ENCODE measurements around the gene DERL2.

The DERL2 gene

GRCh38 chr17:5513628-5514027 lies 27.6 kb upstream of the DERL2 start:
- TF ChIP-seq, protein P1, sequence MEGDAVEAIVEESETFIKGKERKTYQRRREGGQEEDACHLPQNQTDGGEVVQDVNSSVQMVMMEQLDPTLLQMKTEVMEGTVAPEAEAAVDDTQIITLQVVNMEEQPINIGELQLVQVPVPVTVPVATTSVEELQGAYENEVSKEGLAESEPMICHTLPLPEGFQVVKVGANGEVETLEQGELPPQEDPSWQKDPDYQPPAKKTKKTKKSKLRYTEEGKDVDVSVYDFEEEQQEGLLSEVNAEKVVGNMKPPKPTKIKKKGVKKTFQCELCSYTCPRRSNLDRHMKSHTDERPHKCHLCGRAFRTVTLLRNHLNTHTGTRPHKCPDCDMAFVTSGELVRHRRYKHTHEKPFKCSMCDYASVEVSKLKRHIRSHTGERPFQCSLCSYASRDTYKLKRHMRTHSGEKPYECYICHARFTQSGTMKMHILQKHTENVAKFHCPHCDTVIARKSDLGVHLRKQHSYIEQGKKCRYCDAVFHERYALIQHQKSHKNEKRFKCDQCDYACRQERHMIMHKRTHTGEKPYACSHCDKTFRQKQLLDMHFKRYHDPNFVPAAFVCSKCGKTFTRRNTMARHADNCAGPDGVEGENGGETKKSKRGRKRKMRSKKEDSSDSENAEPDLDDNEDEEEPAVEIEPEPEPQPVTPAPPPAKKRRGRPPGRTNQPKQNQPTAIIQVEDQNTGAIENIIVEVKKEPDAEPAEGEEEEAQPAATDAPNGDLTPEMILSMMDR (conservative IDR thresholded peaks at IDR 0.05; ENCODE audit: low read depth, low read length): no peak
- DNase-seq (ENCODE audit: low read depth): no peak
- H3K4me3 ChIP-seq (ENCODE audit: low read length): no peak overlapping the region

DNA sequence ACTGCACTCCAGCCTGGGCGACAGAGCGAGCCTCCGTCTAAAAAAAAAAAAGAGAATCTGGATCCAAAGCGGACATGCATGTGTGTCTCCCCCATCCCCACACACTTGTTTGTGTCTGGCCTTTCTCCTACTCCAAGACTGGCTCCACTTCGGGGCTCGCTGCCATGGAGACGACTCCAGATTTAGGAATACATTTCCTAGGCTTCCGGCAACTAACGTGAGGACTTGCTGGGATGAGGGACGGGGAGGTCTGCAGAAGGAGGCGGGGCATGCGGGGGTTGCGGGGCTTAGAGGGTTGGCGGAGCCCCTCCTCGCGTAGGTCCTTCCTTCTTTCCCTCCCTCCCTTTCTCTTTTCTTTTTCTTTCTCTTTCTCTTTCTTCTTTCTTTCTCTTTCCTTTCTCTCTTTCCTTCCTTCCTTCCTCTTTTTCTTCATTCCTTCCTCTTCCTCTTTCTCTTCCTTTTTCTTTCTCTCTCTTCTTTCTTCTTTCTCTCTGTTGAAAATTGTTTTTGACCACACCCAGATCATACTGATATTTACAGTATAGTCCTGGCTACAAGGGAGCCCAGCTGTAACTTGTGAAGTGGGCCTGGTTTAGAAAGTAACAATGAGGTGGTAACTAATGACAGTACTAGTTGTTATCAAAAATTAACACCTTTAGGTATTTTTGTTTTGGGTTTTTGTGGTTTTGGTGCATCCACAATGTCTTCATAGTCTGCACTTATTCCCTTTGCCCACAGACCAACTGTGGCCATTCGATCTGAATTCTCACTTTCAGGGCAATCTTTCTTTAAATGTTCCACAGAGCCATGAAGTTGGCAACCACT lies 25.6 kb upstream of the DERL2 start:
- no peak for DNase-seq (ENCODE audit: low read depth)
- TF ChIP-seq, protein P1 (conservative IDR thresholded peaks at IDR 0.05; ENCODE audit: low read depth, low read length): no peak
- no peak overlapping the region for H3K4me3 ChIP-seq (ENCODE audit: low read length)

GRCh38 chr17:5510771-5511170 lies 24.8 kb upstream of the DERL2 start:
- no peak for DNase-seq (ENCODE audit: low read depth)
- TF ChIP-seq, protein P1 (conservative IDR thresholded peaks at IDR 0.05; ENCODE audit: low read depth, low read length): no peak

DNA sequence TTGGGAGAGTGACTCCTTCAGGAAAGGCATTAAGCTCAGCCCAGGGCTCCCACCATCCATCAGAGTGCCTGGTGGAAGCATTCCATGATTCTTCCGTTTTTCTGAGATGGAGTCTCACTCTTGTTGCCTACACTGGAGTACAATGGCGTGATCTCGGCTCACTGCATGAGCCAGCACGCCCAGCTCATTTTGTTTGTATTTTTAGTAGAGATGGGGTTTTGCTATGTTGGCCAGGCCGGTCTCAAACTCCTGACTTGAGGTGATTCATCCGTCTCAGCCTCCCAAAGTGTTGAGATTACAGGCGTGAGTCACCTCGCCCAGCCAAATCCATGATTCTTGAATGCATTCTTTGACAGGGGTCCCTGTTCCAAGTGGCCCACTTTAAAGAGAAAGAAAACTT lies 23.5 kb upstream of the DERL2 start:
- H3K4me3 ChIP-seq (ENCODE audit: low read length): no peak overlapping the region
- DNase-seq (ENCODE audit: low read depth): no peak
- TF ChIP-seq, protein P1 (conservative IDR thresholded peaks at IDR 0.05; ENCODE audit: low read depth, low read length): no peak

More at GRCh38 chr17:5510771-5511170, 24.8 kb upstream of the DERL2 start:
- no peak overlapping the region for H3K4me3 ChIP-seq (ENCODE audit: low read length)

DNA sequence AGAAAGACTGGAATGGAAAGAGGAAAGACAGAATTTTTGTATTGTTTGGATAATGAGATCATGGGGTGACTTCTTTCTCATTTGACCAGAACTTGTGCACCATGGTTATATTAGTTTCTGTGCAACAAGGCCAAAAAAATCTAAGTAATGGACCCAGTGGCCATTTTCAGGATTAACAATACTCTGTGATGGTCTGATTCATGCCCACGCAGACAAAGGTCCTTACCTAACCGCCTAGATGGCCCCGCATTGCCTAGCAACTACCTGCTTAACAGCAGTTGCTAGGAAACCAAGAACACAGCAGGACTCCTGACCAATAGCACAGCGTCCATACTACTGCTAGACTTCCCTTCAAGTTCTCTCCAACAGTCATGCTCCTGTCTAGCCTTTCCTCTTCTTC lies 22.8 kb upstream of the DERL2 start:
- peak; percentile 83 for DNase-seq (ENCODE audit: low read depth)
- H3K4me3 ChIP-seq (ENCODE audit: low read length): no peak overlapping the region
- TF ChIP-seq, protein P1 (conservative IDR thresholded peaks at IDR 0.05; ENCODE audit: low read depth, low read length): no peak

DNA sequence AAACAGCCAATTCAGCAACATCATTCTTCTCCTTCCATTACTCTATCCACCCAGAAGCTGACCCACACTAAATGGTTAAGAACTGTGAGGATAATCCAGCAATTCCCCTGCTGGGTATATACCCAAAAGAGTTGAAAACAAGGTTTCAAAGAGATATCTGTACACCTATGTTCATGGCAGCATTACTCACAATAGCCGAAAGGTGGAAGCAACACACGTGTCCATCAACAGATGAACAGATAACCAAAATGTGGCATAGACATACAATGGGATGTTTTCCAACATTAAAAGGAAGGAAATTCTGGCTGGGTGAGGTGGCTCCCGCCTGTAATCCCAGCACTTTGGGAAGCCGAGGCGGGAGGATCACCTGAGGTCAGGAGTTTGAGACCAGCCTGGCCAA lies 20.3 kb upstream of the DERL2 start:
- TF ChIP-seq, protein P1 (conservative IDR thresholded peaks at IDR 0.05; ENCODE audit: low read depth, low read length): no peak
- no peak for DNase-seq (ENCODE audit: low read depth)
- no peak overlapping the region for H3K4me3 ChIP-seq (ENCODE audit: low read length)

DNA sequence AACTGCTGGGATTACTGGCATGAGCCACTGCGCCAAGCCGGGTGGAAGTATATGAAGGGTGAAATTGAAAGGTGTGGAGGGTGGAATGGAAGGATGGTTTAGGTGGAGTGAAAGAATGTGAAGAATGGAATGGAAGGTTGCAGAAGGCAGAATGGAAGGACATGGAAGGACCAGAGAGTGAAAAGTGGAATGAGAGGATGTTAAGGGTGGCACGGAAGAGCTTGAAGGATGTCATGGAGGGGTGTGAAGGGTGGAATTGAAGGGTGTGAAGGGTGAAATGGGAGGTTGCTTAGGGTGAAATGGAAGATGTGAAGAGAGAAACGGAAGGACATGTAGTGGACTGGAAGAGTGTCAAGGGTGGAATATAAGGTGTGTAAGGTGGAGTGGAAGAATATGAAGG lies 16.6 kb upstream of the DERL2 start:
- TF ChIP-seq, protein P1 (conservative IDR thresholded peaks at IDR 0.05; ENCODE audit: low read depth, low read length): no peak
- DNase-seq (ENCODE audit: low read depth): no peak
- H3K4me3 ChIP-seq (ENCODE audit: low read length): no peak overlapping the region
